Type B pancreatic cell (in vitro differentiated cells): ENCODE results near the gene SERPINB4. TPM values are rescaled to one million over a fixed set of nuclear protein-coding genes. Genes with fewer than 3 reads are reported as not detected.
"Not testable (repeated sequence)": the region's sequence is repeated elsewhere in the genome, so short reads cannot be mapped to it uniquely, and the experiment has no call there.

ENCODE experiments used
- DNase-seq: peaks from one replicate; pipeline ENCODE4 v3.0.0; 2021; ENCODE audit warnings: mixed read lengths; ENCODE audit not compliant: unreplicated experiment; ENCODE audit errors: extremely low spot score
- H3K27ac Mint-ChIP-seq: 2 replicates; pipeline ENCODE4 v1.8.0; 2021; ENCODE audit warnings: mild to moderate bottlenecking, mixed read lengths
- H3K27me3 Mint-ChIP-seq: 2 replicates; pipeline ENCODE4 v1.8.0; 2021; ENCODE audit warnings: mixed read lengths
- H3K36me3 Mint-ChIP-seq: 2 replicates; pipeline ENCODE4 v1.8.0; 2021; ENCODE audit warnings: mixed read lengths
- H3K4me1 Mint-ChIP-seq: one replicate; pipeline ENCODE4 v1.8.0; 2021; ENCODE audit warnings: mixed read lengths; ENCODE audit not compliant: unreplicated experiment
- H3K4me3 Mint-ChIP-seq: 2 replicates; pipeline ENCODE4 v1.8.0; 2021; ENCODE audit warnings: mild to moderate bottlenecking, mixed read lengths
- H3K9me3 Mint-ChIP-seq: 2 replicates; pipeline ENCODE4 v1.8.0; 2021; ENCODE audit warnings: mixed read lengths
- CTCF ChIP-seq: fragments of 200-600 bp; sonication (generic); conservative IDR thresholded peaks from 2 replicates; pipeline ENCODE4 v1.5.0; 2021; ENCODE audit warnings: antibody characterized with exemption, mild to moderate bottlenecking
- total RNA-seq: library from RNA; stranded (reverse); gene quantifications from 2 replicates; pipeline ENCODE4 v1.2.1, GENCODE V29; 2021; ENCODE audit warnings: low replicate concordance

The SERPINB4 gene
- total RNA-seq, 1 donor from 2014 or later: not detected

- H3K27me3 Mint-ChIP-seq: peaks cover 11% of the 10 kb centered on the region
- H3K4me3 Mint-ChIP-seq, H3K4me1 Mint-ChIP-seq, H3K36me3 Mint-ChIP-seq, DNase-seq, H3K9me3 Mint-ChIP-seq, H3K27ac Mint-ChIP-seq: not testable (repeated sequence)
Measured at GRCh38 chr18:63650271-63650670, 6.2 kb upstream of the SERPINB4 start.

- Mint-ChIP-seq H3K36me3 (no peaks in the 10 kb centered on the region), H3K4me3 (no peak overlapping the region), H3K9me3 (no peaks in the 10 kb centered on the region), H3K27ac (no peak overlapping the region), H3K27me3 (peaks cover 11% of the 10 kb centered on the region), H3K4me1 (no peaks in the 10 kb centered on the region)
- TF ChIP-seq CTCF: no peak
- DNase-seq: no peak
Measured at GRCh38 chr18:63648241-63648640, 4.2 kb upstream of the SERPINB4 start.

GRCh38 chr18:63646936-63647335 lies 2.9 kb upstream of the SERPINB4 start:
- Mint-ChIP-seq H3K27me3 (peaks cover 11% of the 10 kb centered on the region), H3K27ac (no peak overlapping the region), H3K9me3 (no peaks in the 10 kb centered on the region), H3K4me3 (no peak overlapping the region), H3K4me1 (no peaks in the 10 kb centered on the region), H3K36me3 (no peaks in the 10 kb centered on the region)
- no peak for TF ChIP-seq CTCF
- no peak for DNase-seq

GRCh38 chr18:63644694-63645093 lies 638 bp upstream of the SERPINB4 start:
- H3K4me3 Mint-ChIP-seq, H3K27ac Mint-ChIP-seq, DNase-seq, H3K9me3 Mint-ChIP-seq, H3K4me1 Mint-ChIP-seq, H3K36me3 Mint-ChIP-seq: not testable (repeated sequence)
- H3K27me3 Mint-ChIP-seq: peaks cover 11% of the 10 kb centered on the region

- not testable (repeated sequence) for H3K9me3 Mint-ChIP-seq, H3K4me1 Mint-ChIP-seq, H3K4me3 Mint-ChIP-seq, H3K36me3 Mint-ChIP-seq, H3K27ac Mint-ChIP-seq, DNase-seq, H3K27me3 Mint-ChIP-seq
Measured at GRCh38 chr18:63642668-63643356, 1.2 kb downstream of the SERPINB4 start.

- H3K4me3 Mint-ChIP-seq, H3K27me3 Mint-ChIP-seq, H3K36me3 Mint-ChIP-seq, H3K27ac Mint-ChIP-seq, DNase-seq, H3K4me1 Mint-ChIP-seq, H3K9me3 Mint-ChIP-seq: not testable (repeated sequence)
Measured at GRCh38 chr18:63641157-63641680, 2.8 kb downstream of the SERPINB4 start.

- H3K4me3 Mint-ChIP-seq: no peak overlapping the region
- H3K4me1 Mint-ChIP-seq: no peaks in the 10 kb centered on the region
- H3K9me3 Mint-ChIP-seq: no peaks in the 10 kb centered on the region
- DNase-seq: no peak
- no peaks in the 10 kb centered on the region for H3K36me3 Mint-ChIP-seq
- H3K27me3 Mint-ChIP-seq: no peaks in the 10 kb centered on the region
- H3K27ac Mint-ChIP-seq: no peak overlapping the region
- TF ChIP-seq CTCF: no peak
Measured at GRCh38 chr18:63637703-63638102, 6.4 kb downstream of the SERPINB4 start.
